ENCODE data around the gene FOLR1.

DNA sequence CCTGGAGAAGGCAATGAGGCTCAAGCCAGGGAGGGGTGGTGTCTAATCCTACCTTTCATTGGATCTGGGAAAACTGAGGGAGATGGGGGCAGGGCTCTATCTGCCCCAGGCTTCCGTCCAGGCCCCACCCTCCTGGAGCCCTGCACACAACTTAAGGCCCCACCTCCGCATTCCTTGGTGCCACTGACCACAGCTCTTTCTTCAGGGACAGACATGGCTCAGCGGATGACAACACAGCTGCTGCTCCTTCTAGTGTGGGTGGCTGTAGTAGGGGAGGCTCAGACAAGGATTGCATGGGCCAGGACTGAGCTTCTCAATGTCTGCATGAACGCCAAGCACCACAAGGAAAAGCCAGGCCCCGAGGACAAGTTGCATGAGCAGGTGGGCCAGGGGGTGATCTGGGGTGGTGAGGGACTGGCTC lies at the start of gene FOLR1:
- TF ChIP-seq, protein P1, sequence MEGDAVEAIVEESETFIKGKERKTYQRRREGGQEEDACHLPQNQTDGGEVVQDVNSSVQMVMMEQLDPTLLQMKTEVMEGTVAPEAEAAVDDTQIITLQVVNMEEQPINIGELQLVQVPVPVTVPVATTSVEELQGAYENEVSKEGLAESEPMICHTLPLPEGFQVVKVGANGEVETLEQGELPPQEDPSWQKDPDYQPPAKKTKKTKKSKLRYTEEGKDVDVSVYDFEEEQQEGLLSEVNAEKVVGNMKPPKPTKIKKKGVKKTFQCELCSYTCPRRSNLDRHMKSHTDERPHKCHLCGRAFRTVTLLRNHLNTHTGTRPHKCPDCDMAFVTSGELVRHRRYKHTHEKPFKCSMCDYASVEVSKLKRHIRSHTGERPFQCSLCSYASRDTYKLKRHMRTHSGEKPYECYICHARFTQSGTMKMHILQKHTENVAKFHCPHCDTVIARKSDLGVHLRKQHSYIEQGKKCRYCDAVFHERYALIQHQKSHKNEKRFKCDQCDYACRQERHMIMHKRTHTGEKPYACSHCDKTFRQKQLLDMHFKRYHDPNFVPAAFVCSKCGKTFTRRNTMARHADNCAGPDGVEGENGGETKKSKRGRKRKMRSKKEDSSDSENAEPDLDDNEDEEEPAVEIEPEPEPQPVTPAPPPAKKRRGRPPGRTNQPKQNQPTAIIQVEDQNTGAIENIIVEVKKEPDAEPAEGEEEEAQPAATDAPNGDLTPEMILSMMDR (IDR thresholded peaks at IDR 0.05), result no peak
- TF ChIP-seq POLR2A (IDR thresholded peaks at IDR 0.05), result no peak
